DMS 273 (cell line): ENCODE measurements around the gene TNFRSF1A.

Experiments used
- DNase-seq: peaks from one replicate; lab custom pipeline; 2025; ENCODE audit not compliant: unreplicated experiment; lab: John Stamatoyannopoulos, UW

TNFRSF1A gene

GRCh38 chr12:6324936-6325750 lies 16.7 kb downstream of the TNFRSF1A start:
- DNase-seq: no peak

GRCh38 chr12:6323995-6324711 lies 17.7 kb downstream of the TNFRSF1A start:
- no peak for DNase-seq

- peak; percentile 72 for DNase-seq
Measured at GRCh38 chr12:6323340-6323994, 18.4 kb downstream of the TNFRSF1A start.

- no peak for DNase-seq
Measured at GRCh38 chr12:6322969-6323339, 18.9 kb downstream of the TNFRSF1A start.

GRCh38 chr12:6322352-6322751 lies 19.5 kb downstream of the TNFRSF1A start:
- DNase-seq: no peak

- DNase-seq: no peak
Measured at GRCh38 chr12:6321905-6322304, 20.0 kb downstream of the TNFRSF1A start.

GRCh38 chr12:6319446-6319845 lies 22.4 kb downstream of the TNFRSF1A start:
- no peak for DNase-seq

- DNase-seq: no peak
Measured at GRCh38 chr12:6318440-6318879, 23.4 kb downstream of the TNFRSF1A start.

GRCh38 chr12:6317693-6318439 lies 24.0 kb downstream of the TNFRSF1A start:
- no peak for DNase-seq

- no peak for DNase-seq
Measured at GRCh38 chr12:6316921-6317692, 24.8 kb downstream of the TNFRSF1A start.

- DNase-seq: no peak
Measured at GRCh38 chr12:6315704-6316597, 25.9 kb downstream of the TNFRSF1A start.

- no peak for DNase-seq
Measured at GRCh38 chr12:6315184-6315583, 26.7 kb downstream of the TNFRSF1A start.

GRCh38 chr12:6314776-6315175 lies 27.1 kb downstream of the TNFRSF1A start:
- DNase-seq: no peak

- DNase-seq: no peak
Measured at GRCh38 chr12:6313326-6313940, 28.4 kb downstream of the TNFRSF1A start.

- no peak for DNase-seq
Measured at GRCh38 chr12:6312529-6313325, 29.1 kb downstream of the TNFRSF1A start.

- no peak for DNase-seq
Measured at GRCh38 chr12:6311822-6312528, 29.9 kb downstream of the TNFRSF1A start.

GRCh38 chr12:6310771-6311610 lies 30.9 kb downstream of the TNFRSF1A start:
- no peak for DNase-seq
